Sigmoid colon (tissue), 7 donors: ENCODE measurements around the gene MBOAT7. TPM values are rescaled to one million over a fixed set of nuclear protein-coding genes. Genes with fewer than 3 reads are reported as not detected.

Source experiments
- DNase-seq: peaks from one replicate; pipeline ENCODE4 v3.0.0-alpha.2; 2019
- H3K27ac ChIP-seq, 4 donors: fragments of 200-600 bp; sonication (generic); one replicate each; pipeline ENCODE4 v1.5.1; 2016 to 2019; ENCODE audit warnings: mild to moderate bottlenecking in 1 of 4
- H3K27me3 ChIP-seq, 3 donors: fragments of 200-600 bp; sonication (generic); one replicate each; pipeline ENCODE4 v1.5.1; 2019; ENCODE audit warnings: mild to moderate bottlenecking in 1 of 3
- H3K36me3 ChIP-seq, 4 donors: fragments of 200-600 bp; sonication (generic); one replicate each; pipeline ENCODE4 v1.5.1; 2016 to 2019
- H3K4me1 ChIP-seq, 4 donors: fragments of 200-600 bp; sonication (generic); one replicate each; pipeline ENCODE4 v1.5.1; 2017 to 2019
- H3K4me3 ChIP-seq, 4 donors: fragments of 200-600 bp; sonication (generic); one replicate each; pipeline ENCODE4 v1.5.1; 2017 to 2019; ENCODE audit warnings: mild to moderate bottlenecking in 2 of 4, moderate library complexity in 1 of 4
- H3K9me3 ChIP-seq, 4 donors: fragments of 200-600 bp in 3 of 4; sonication (generic) in 3 of 4; one replicate each; pipeline versions ENCODE4 v1.5.1 to v1.6.1; 2013 to 2019
- EP300 ChIP-seq, 4 donors: sonication (generic); formaldehyde crosslinking; IDR thresholded peaks; one replicate each; pipeline ENCODE4 v1.6.1; 2017; ENCODE audit warnings: antibody characterized with exemption in 4 of 4
- POLR2A ChIP-seq, 2 donors: fragments of 450-650 bp; IDR thresholded peaks; one replicate each; pipeline ENCODE4 v1.6.1; 2016; ENCODE audit warnings: antibody characterized with exemption in 2 of 2, mild to moderate bottlenecking in 2 of 2, moderate library complexity in 2 of 2
- POLR2AphosphoS5 ChIP-seq, 4 donors: sonication (generic); formaldehyde crosslinking; IDR thresholded peaks; one replicate each; pipeline ENCODE4 v1.6.1; 2017; ENCODE audit warnings: antibody characterized with exemption in 4 of 4
- WGBS, 2 donors: extraction: QIAGEN DNeasy Blood & Tissue Kit; methylation state at CpG; one replicate each; pipeline ENCODE4 v1.1.7; 2013; 5-methylcytosine and 5-hydroxymethylcytosine counted together
- intact Hi-C: fragments of 100-400 bp; cut with DNase I; formaldehyde crosslinking; loops from one replicate; pipeline ENCODE4 v1.15.1; 2023
- polyA plus RNA-seq, 3 donors: library from polyadenylated mRNA; stranded (reverse); fragments of 200-250 nt; gene quantifications; one replicate each; pipeline ENCODE4 v1.2.3, GENCODE V29; 2013
- total RNA-seq, 4 donors: library from RNA; depleted of rRNA; stranded (reverse); fragments of >200 nt; gene quantifications; one replicate each; pipeline ENCODE4 v1.1.0, GENCODE V29; 2016
- TF ChIP-seq, protein P1 (sequence below), 4 experiments: fragments of 450-650 bp in 3 of 4; fragments of 200-600 bp in 1 of 4; IDR thresholded peaks; one replicate each; pipeline ENCODE4 v1.5.1; 2016 to 2019; ENCODE audit warnings: antibody characterized with exemption in 4 of 4, mild to moderate bottlenecking in 3 of 4, moderate library complexity in 2 of 4
- donor health status: healthy with polysubstance abuse.
- donor health status: Bipolar disorder and iron deficiency.
- donor health status: healthy.

Gene MBOAT7
- total and polyA plus RNA-seq, 7 donors = 15.0 to 79.7 (median 29.3) TPM

DNA sequence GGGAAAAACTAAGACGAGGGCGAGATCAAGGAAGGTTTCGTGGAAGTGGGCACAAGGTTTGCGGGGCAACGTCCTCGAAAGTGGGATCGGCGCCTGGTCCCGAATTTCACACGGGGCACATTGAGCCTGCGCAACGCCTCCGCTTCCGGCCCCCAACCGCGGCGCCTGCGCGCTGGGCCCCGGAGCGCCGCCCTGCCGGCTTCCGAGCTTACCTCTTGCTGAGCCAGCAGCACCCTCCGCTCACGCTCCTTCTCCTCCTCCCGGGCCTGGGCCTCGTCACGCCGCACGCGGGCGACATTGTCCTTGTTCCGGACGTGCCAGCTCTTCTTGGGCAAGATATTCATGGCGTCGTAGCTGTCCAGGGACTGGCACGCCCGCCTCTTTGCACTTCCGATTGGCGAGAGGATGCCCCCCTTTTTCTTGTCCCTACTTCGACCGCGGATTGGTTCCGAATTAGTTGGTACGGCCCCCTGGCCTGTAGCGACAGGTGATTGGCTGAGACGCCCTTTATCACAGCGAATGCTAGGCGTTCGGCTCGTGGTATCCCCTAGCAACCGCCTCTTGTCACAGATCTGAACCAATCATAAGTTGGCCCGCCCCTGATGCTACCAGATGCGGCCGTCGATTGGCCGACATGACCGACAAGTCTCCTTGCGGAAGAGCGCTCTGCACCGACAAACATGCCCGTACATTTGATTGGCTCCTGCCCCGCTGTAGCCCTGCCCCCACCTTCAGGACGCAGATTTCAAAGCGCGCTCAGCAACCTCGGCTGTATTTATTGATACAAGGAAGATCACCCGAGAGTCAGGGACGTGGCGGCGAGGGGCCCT is 29.8 kb downstream of the MBOAT7 start, which contains the start of gene LENG1:
LENG1 (minus strand) TSS at position 370 of the 830 bp plus-strand sequence; CDS start at position 344, 26 bp downstream.
- peak within 1 kb of the TSS; percentile 96 to 98 (median 96) for H3K27ac ChIP-seq
- peak; percentile 100 for DNase-seq
- H3K9me3 ChIP-seq = no peaks in the 10 kb centered on the region
- H3K4me1 ChIP-seq = peaks cover 0 to 52% (median 49%) of the 10 kb centered on the region in 4 donors
- 0% methylated on average over 72 of the region's 72 CpGs for WGBS, 2 donors
- intact Hi-C loops = loop anchor here (2.0 to 5.0 kb wide), 2 partner anchors 21 to 43 kb away; partner anchors contain the start of gene RPS9
- H3K27me3 ChIP-seq = peaks cover 4 to 5% (median 4%) of the 10 kb centered on the region in 3 donors
- H3K4me3 ChIP-seq = peak within 1 kb of the TSS; percentile 69 to 83 (median 72)
- peaks cover 23 to 37% (median 30%) of the 10 kb centered on the region in 4 donors for H3K36me3 ChIP-seq
- TF ChIP-seq POLR2A (IDR thresholded peaks at IDR 0.05) (peak; percentile 41 to 53), POLR2AphosphoS5 (IDR thresholded peaks at IDR 0.05) (peak; percentile 77 to 91 (median 86)), EP300 (IDR thresholded peaks at IDR 0.05) (no peak)
- TF ChIP-seq, protein P1, sequence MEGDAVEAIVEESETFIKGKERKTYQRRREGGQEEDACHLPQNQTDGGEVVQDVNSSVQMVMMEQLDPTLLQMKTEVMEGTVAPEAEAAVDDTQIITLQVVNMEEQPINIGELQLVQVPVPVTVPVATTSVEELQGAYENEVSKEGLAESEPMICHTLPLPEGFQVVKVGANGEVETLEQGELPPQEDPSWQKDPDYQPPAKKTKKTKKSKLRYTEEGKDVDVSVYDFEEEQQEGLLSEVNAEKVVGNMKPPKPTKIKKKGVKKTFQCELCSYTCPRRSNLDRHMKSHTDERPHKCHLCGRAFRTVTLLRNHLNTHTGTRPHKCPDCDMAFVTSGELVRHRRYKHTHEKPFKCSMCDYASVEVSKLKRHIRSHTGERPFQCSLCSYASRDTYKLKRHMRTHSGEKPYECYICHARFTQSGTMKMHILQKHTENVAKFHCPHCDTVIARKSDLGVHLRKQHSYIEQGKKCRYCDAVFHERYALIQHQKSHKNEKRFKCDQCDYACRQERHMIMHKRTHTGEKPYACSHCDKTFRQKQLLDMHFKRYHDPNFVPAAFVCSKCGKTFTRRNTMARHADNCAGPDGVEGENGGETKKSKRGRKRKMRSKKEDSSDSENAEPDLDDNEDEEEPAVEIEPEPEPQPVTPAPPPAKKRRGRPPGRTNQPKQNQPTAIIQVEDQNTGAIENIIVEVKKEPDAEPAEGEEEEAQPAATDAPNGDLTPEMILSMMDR (IDR thresholded peaks at IDR 0.05) = no peak

DNA sequence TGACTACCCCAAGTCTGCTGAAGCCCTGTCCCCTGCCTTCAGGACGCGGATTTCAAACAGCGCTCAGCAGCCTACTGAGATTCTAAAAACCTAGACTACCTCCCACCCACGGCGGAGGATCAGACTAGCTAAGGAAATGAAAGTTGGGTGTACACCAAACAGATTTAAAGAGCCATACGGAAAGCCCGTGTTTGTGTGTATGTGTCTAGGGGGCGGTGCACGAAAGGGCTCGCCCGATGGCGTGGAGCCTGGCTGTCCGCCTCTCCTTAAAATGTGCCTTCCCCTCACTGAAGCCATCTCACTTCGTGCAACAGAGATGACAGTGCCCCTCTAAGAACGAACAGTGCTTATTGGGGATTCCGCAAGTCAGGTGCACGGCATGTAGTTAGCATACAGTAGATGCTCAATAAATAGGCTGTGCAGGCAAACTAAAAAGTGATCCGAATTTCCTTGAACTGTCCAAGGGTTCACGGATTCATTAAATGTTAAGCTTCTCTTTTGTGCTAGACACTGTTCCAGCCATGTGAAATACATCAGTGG is 30.5 kb downstream of the MBOAT7 start:
- Histone ChIP-seq H3K9me3 (no peaks in the 10 kb centered on the region), H3K4me3 (peak overlapping the region; percentile 69 to 83 (median 72)), H3K27ac (peak overlapping the region; percentile 96 to 98 (median 96)), H3K4me1 (peaks cover 0 to 48% (median 44%) of the 10 kb centered on the region in 4 donors), H3K36me3 (peaks cover 28 to 44% (median 36%) of the 10 kb centered on the region in 4 donors), H3K27me3 (no peaks in the 10 kb centered on the region)
- 9 to 10% methylated on average over 19 of the region's 19 CpGs for WGBS, 2 donors
- intact Hi-C loops = loop anchor here (2.0 kb wide), 1 partner anchor 20 kb away; no protein-coding TSS in a partner anchor
- DNase-seq = no peak
- TF ChIP-seq POLR2A (IDR thresholded peaks at IDR 0.05) (no peak), POLR2AphosphoS5 (IDR thresholded peaks at IDR 0.05) (no peak), EP300 (IDR thresholded peaks at IDR 0.05) (no peak)
- TF ChIP-seq, protein P1 (IDR thresholded peaks at IDR 0.05) = no peak

DNA sequence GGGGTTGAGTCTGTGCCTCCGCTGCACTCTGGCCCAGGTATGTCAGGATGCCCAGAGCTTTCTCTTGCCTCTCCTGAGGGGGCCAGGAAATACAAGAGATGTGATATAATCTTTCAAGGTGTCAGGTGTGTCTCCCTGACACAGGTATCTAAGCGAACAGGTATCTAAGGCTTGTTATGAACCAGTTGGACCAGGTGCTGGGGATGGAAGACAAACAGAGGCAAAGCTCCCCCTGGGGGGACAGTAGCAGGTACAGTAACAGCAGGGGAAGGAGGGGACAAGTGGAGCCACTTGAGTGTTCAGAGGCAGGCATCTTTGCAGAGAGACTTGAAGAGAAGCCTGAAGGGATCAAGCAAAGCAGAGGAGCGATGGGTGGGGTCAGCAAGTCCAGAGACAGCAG is 32.4 kb downstream of the MBOAT7 start:
- H3K27me3 ChIP-seq = no peaks in the 10 kb centered on the region
- TF ChIP-seq EP300 (IDR thresholded peaks at IDR 0.05) = no peak
- no peak for TF ChIP-seq POLR2A (IDR thresholded peaks at IDR 0.05)
- TF ChIP-seq POLR2AphosphoS5 (IDR thresholded peaks at IDR 0.05) = no peak
- no peak overlapping the region for H3K27ac ChIP-seq
- DNase-seq = no peak
- peaks cover 47 to 63% (median 54%) of the 10 kb centered on the region in 4 donors for H3K36me3 ChIP-seq
- no peaks in the 10 kb centered on the region for H3K9me3 ChIP-seq
- WGBS, 2 donors = 88 to 96% methylated on average over 3 of the region's 3 CpGs
- no peak overlapping the region for H3K4me3 ChIP-seq
- intact Hi-C loops = no loop called here
- peaks cover 0 to 36% (median 31%) of the 10 kb centered on the region in 4 donors for H3K4me1 ChIP-seq

DNA sequence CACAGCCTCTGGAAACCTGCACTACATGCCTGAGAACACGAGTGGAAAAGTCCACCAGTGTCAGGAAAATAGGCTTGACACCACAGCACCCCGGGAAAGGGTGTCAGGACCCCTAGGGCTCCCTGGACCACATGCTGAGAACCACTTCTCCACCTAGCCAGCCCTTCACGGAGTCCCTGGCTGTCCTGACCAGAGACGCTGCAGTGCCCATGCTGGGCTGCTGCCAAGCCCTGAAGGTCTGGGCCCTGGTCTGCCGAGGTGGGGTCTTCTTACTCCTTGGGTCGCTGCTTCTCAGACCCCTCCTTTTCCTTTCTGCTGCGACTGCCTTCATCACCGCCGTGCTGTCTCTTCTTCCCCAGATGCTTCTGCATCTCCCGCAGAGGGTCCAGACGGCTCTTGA is 32.9 kb downstream of the MBOAT7 start:
- Histone ChIP-seq H3K9me3 (no peaks in the 10 kb centered on the region), H3K36me3 (peaks cover 47 to 68% (median 57%) of the 10 kb centered on the region in 4 donors), H3K27me3 (no peaks in the 10 kb centered on the region), H3K4me1 (peaks cover 0 to 31% (median 27%) of the 10 kb centered on the region in 4 donors), H3K27ac (no peak overlapping the region), H3K4me3 (no peak overlapping the region)
- intact Hi-C loops = no loop called here
- DNase-seq = no peak
- WGBS, 2 donors = 86 to 89% methylated on average over 11 of the region's 11 CpGs
- TF ChIP-seq POLR2A (IDR thresholded peaks at IDR 0.05) (no peak), EP300 (IDR thresholded peaks at IDR 0.05) (no peak), POLR2AphosphoS5 (IDR thresholded peaks at IDR 0.05) (peak in 1 of 4 donors; percentile 7)
- TF ChIP-seq, protein P1 (IDR thresholded peaks at IDR 0.05) = no peak

DNA sequence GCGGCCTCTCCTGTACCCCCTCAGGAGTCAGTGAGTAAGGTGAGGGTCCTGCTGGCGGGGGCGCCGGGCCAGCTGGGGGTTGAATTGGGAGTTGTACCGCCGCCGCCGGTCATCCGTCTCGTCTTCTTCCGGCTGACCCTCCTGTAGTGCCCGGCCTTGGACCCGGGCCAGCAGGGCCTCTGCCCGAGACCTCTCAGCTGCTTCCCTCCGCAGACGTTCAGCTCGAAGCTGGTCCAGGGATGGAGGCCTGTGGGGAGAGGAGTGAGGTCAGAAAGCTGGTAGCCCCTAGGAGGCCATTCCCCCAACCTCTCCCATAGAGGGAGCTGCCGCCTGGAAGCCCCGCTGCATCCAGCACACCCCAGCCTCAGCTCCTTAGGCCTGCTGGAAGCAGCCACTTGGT is 33.7 kb downstream of the MBOAT7 start:
- intact Hi-C loops = no loop called here
- H3K36me3 ChIP-seq = peaks cover 47 to 76% (median 60%) of the 10 kb centered on the region in 4 donors
- WGBS, 2 donors = 81 to 84% methylated on average over 19 of the region's 19 CpGs

More for the DNA sequence above, 33.7 kb downstream of the MBOAT7 start:
- H3K27me3 ChIP-seq = no peaks in the 10 kb centered on the region
- no peaks in the 10 kb centered on the region for H3K9me3 ChIP-seq
- no peak for DNase-seq
- peaks cover 0 to 23% (median 19%) of the 10 kb centered on the region in 4 donors for H3K4me1 ChIP-seq
- H3K4me3 ChIP-seq = no peak overlapping the region
- TF ChIP-seq POLR2A (IDR thresholded peaks at IDR 0.05) (no peak), EP300 (IDR thresholded peaks at IDR 0.05) (no peak), POLR2AphosphoS5 (IDR thresholded peaks at IDR 0.05) (no peak)
- TF ChIP-seq, protein P1 (IDR thresholded peaks at IDR 0.05) = no peak
- H3K27ac ChIP-seq = peak overlapping the region in 1 of 4 donors; percentile 17
